CD14-positive monocyte (primary cell): ENCODE measurements around the gene ANXA1. TPM values are rescaled to one million over a fixed set of nuclear protein-coding genes. Genes with fewer than 3 reads are reported as not detected.
A peak's percentile ranks its signal among the peaks of the same experiment; 100 is the strongest.
"Not testable (repeated sequence)": the region's sequence is repeated elsewhere in the genome, so short reads cannot be mapped to it uniquely, and the experiment has no call there.

Experiments used
- DNase-seq, 3 donors: peaks; one replicate each; pipeline ENCODE4 v3.0.0-alpha.2; 2011 to 2022
- H2AFZ ChIP-seq: 2 replicates; pipeline ENCODE4 v1.6.0; 2012; ENCODE audit warnings: mild to moderate bottlenecking, low read depth, low read length, inconsistent platforms; ENCODE audit not compliant: insufficient read depth, poor library complexity, severe bottlenecking
- H3K27ac ChIP-seq, 2 donors: 1 replicate in 1 of 2; 2 replicates in 1 of 2; pipeline ENCODE4 v1.5.1; 2012 to 2013; ENCODE audit warnings: low read length in 2 of 2, control low read depth in 1 of 2, inconsistent platforms in 1 of 2, low read depth in 1 of 2, mild to moderate bottlenecking in 1 of 2
- H3K27me3 ChIP-seq, 2 donors: one replicate each; pipeline versions ENCODE4 v1.6.0 to v1.6.1; 2011 to 2013; ENCODE audit warnings: low read length in 2 of 2; ENCODE audit not compliant: control insufficient read depth in 2 of 2, insufficient read depth in 2 of 2
- H3K36me3 ChIP-seq, 2 donors: replicated peaks in 1 of 2; 1 replicate in 1 of 2; 2 replicates in 1 of 2; pipeline versions ENCODE4 v1.5.1 to v1.6.1; 2012 to 2013; ENCODE audit warnings: low read length in 2 of 2, control low read depth in 1 of 2, inconsistent platforms in 1 of 2, mild to moderate bottlenecking in 1 of 2; ENCODE audit not compliant: insufficient read depth in 2 of 2, control insufficient read depth in 1 of 2
- H3K4me1 ChIP-seq, 2 donors: 1 replicate in 1 of 2; 2 replicates in 1 of 2; pipeline versions ENCODE4 v1.5.1 to v1.6.1; 2012 to 2013; ENCODE audit warnings: low read length in 2 of 2, control low read depth in 1 of 2, inconsistent platforms in 1 of 2, mild to moderate bottlenecking in 1 of 2, moderate library complexity in 1 of 2; ENCODE audit not compliant: insufficient read depth in 2 of 2, control insufficient read depth in 1 of 2
- H3K4me2 ChIP-seq: replicated peaks from 2 replicates; pipeline ENCODE3; 2012; ENCODE audit warnings: low read length, moderate library complexity, mild to moderate bottlenecking; ENCODE audit not compliant: poor library complexity, severe bottlenecking; ENCODE audit errors: extremely low read depth
- H3K4me3 ChIP-seq, 3 experiments: fragments of 200-600 bp in 1 of 3; sonication (generic) in 1 of 3; replicated peaks in 1 of 3; 1 replicate in 2 of 3; 2 replicates in 1 of 3; pipeline ENCODE4 v1.5.1; 2011 to 2013; ENCODE audit warnings: low read length in 3 of 3, mild to moderate bottlenecking in 3 of 3, control low read depth in 2 of 3, low read depth in 2 of 3, inconsistent platforms in 1 of 3, moderate library complexity in 1 of 3
- H3K79me2 ChIP-seq: 2 replicates; pipeline ENCODE4 v1.6.0; 2012; ENCODE audit warnings: mild to moderate bottlenecking, control low read depth, inconsistent platforms, low read length, moderate library complexity; ENCODE audit not compliant: insufficient read depth
- H3K9ac ChIP-seq: 2 replicates; pipeline ENCODE4 v1.6.0; 2017; ENCODE audit warnings: low read length, mild to moderate bottlenecking; ENCODE audit not compliant: insufficient read depth, poor library complexity, severe bottlenecking
- H3K9me3 ChIP-seq, 2 donors: replicated peaks in 1 of 2; 1 replicate in 1 of 2; 2 replicates in 1 of 2; pipeline versions ENCODE4 v1.5.1 to v1.6.1; 2012 to 2013; ENCODE audit warnings: low read length in 2 of 2, control low read depth in 1 of 2; ENCODE audit not compliant: control insufficient read depth in 1 of 2, insufficient read depth in 1 of 2
- H4K20me1 ChIP-seq: 2 replicates; pipeline ENCODE4 v1.6.0; 2012; ENCODE audit warnings: mild to moderate bottlenecking, low read length, control low read depth, moderate library complexity; ENCODE audit not compliant: insufficient read depth
- H3K27ac Mint-ChIP-seq, 7 donors: one replicate each; pipeline ENCODE4 v1.8.0; 2020; ENCODE audit warnings: mild to moderate bottlenecking in 7 of 7, mixed read lengths in 7 of 7, moderate library complexity in 6 of 7, inconsistent platforms in 2 of 7
- H3K27me3 Mint-ChIP-seq, 3 donors: one replicate each; pipeline ENCODE4 v1.8.0; 2021 to 2022; ENCODE audit warnings: low read depth in 3 of 3, mild to moderate bottlenecking in 3 of 3, mixed read lengths in 3 of 3, moderate library complexity in 3 of 3, inconsistent platforms in 1 of 3
- H3K36me3 Mint-ChIP-seq, 2 donors: one replicate each; pipeline ENCODE4 v1.8.0; 2020; ENCODE audit warnings: mixed read lengths in 2 of 2, inconsistent platforms in 1 of 2, mild to moderate bottlenecking in 1 of 2
- H3K4me1 Mint-ChIP-seq: one replicate; pipeline ENCODE4 v1.8.0; 2020; ENCODE audit warnings: mild to moderate bottlenecking, mixed read lengths
- H3K4me3 Mint-ChIP-seq, 2 donors: one replicate each; pipeline ENCODE4 v1.8.0; 2020; ENCODE audit warnings: mild to moderate bottlenecking in 2 of 2, mixed read lengths in 2 of 2, moderate library complexity in 1 of 2
- H3K9me3 Mint-ChIP-seq, 7 donors: one replicate each; pipeline ENCODE4 v1.8.0; 2020 to 2022; ENCODE audit warnings: mixed read lengths in 7 of 7, mild to moderate bottlenecking in 6 of 7, moderate library complexity in 6 of 7, inconsistent platforms in 2 of 7
- WGBS: methylation state at CpG from one replicate; pipeline ENCODE4 v1.1.5; 2013; ENCODE audit warnings: missing lambda C conversion rate; ENCODE audit not compliant: insufficient coverage; 5-methylcytosine and 5-hydroxymethylcytosine counted together
- intact Hi-C, 2 donors: fragments of 100-400 bp; cut with micrococcal nuclease; formaldehyde crosslinking; loops; one replicate each; pipeline versions ENCODE4 v1.15.0 to v1.15.1; 2023
- polyA plus RNA-seq, 3 donors: library from polyadenylated mRNA; depleted of rRNA in 1 of 3; unstranded in 2 of 3; stranded (reverse) in 1 of 3; fragments of 300-500 nt in 2 of 3; fragments of >200 nt in 1 of 3; fragmentation: Illumina TruSeq in 2 of 3; gene quantifications; 1 replicate in 2 of 3; 2 replicates in 1 of 3; pipeline ENCODE4 v1.2.3, GENCODE V29; 2012 to 2021
- TF ChIP-seq, protein P1 (sequence below): fragments of 200-600 bp; IDR thresholded peaks from one replicate; pipeline ENCODE4 v1.8.0; 2022; ENCODE audit warnings: antibody characterized with exemption, mild to moderate bottlenecking

The ANXA1 gene
- polyA plus RNA-seq, 3 donors = 992 to 1,546 (median 1,157) TPM

DNA sequence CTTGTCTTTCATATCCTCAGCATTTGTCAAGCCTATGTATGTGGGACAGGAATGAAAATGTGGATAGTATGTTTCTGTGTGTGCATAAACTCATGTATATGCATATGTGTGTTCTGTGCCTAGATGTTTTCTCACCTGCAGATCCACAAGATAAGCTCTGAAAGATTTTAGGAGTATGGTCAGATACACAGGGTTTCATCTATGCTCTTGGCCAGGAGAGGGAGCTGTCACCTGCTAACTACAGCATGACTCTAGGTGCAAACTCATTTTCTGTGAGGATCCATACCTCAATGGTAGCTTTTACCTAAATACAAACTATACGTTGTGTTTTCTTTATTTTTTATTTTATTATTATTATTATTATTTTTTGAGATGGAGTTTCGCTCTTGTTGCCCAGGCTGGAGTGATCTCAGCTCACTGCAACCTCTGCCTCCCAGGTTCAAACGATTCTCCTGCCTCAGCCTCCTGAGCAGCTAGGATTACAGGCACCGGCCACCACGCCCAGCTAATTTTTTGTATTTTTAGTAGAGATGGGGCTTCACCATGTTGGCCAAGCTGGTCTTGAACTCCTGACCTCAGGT, 44.1 kb upstream of the ANXA1 start:
- H3K4me3 ChIP-seq, H3K79me2 ChIP-seq, H3K4me1 ChIP-seq, H3K36me3 ChIP-seq, H3K27me3 Mint-ChIP-seq, H3K4me2 ChIP-seq, H2AFZ ChIP-seq, H4K20me1 ChIP-seq, H3K4me1 Mint-ChIP-seq, H3K9me3 ChIP-seq, H3K4me3 Mint-ChIP-seq, H3K27me3 ChIP-seq, H3K9me3 Mint-ChIP-seq, H3K27ac Mint-ChIP-seq, H3K36me3 Mint-ChIP-seq, H3K9ac ChIP-seq, H3K27ac ChIP-seq: not testable (repeated sequence)
- TF ChIP-seq, protein P1, sequence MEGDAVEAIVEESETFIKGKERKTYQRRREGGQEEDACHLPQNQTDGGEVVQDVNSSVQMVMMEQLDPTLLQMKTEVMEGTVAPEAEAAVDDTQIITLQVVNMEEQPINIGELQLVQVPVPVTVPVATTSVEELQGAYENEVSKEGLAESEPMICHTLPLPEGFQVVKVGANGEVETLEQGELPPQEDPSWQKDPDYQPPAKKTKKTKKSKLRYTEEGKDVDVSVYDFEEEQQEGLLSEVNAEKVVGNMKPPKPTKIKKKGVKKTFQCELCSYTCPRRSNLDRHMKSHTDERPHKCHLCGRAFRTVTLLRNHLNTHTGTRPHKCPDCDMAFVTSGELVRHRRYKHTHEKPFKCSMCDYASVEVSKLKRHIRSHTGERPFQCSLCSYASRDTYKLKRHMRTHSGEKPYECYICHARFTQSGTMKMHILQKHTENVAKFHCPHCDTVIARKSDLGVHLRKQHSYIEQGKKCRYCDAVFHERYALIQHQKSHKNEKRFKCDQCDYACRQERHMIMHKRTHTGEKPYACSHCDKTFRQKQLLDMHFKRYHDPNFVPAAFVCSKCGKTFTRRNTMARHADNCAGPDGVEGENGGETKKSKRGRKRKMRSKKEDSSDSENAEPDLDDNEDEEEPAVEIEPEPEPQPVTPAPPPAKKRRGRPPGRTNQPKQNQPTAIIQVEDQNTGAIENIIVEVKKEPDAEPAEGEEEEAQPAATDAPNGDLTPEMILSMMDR = peak; percentile 82
- intact Hi-C loops = loop anchor here (2.0 to 5.0 kb wide), 2 partner anchors 75 to 77 kb away; no protein-coding TSS in a partner anchor
- no CpG with 5 or more reads among the region's 5 CpGs for WGBS
- DNase-seq = peak; percentile 54 to 65 (median 61)

DNA sequence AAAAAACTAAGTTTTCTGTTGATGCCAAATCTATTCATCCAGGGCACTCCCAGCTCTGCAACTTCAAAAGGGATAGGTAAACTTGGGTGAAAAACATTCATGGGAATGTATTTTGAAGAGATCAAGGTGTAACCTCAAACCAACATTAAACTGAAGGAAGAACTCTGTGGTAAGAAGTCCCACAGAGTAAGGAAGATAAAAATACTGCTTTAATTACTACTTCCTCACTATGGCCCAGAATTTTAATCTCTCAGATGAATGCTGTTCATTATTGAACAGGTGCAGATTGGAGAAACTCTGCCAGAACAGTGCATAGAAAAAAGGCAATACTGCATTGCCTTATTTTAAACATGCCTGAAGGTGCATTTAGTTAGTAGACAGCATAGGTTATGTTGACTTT, 37.6 kb upstream of the ANXA1 start:
- H3K79me2 ChIP-seq = no peaks in the 10 kb centered on the region
- no peaks in the 10 kb centered on the region for H3K36me3 ChIP-seq
- H3K27ac ChIP-seq = no peak overlapping the region
- no peaks in the 10 kb centered on the region for H3K36me3 Mint-ChIP-seq
- H3K9ac ChIP-seq = no peak overlapping the region
- no peak overlapping the region for H3K4me3 ChIP-seq
- no peak overlapping the region for H3K4me2 ChIP-seq
- intact Hi-C loops = no loop called here
- TF ChIP-seq, protein P1 = no peak
- no peaks in the 10 kb centered on the region for H3K27me3 ChIP-seq
- H3K9me3 ChIP-seq = no peaks in the 10 kb centered on the region
- no peak for DNase-seq
- H3K4me1 Mint-ChIP-seq = no peaks in the 10 kb centered on the region
- H3K4me3 Mint-ChIP-seq = no peak overlapping the region
- H3K4me1 ChIP-seq = no peaks in the 10 kb centered on the region
- H4K20me1 ChIP-seq = no peaks in the 10 kb centered on the region
- no peaks in the 10 kb centered on the region for H3K9me3 Mint-ChIP-seq
- H3K27ac Mint-ChIP-seq = no peak overlapping the region
- H2AFZ ChIP-seq = no peak overlapping the region
- H3K27me3 Mint-ChIP-seq = peaks cover 0 to 1% (median 0%) of the 10 kb centered on the region in 3 donors
